Chondrocyte (in vitro differentiated cells): ENCODE data around the gene DHX38. TPM values are rescaled to one million over a fixed set of nuclear protein-coding genes. Genes with fewer than 3 reads are reported as not detected.

ENCODE experiments used
- DNase-seq: peaks from one replicate; pipeline ENCODE4 v3.0.0; 2021; ENCODE audit warnings: mixed read lengths, low spot score
- H3K27ac Mint-ChIP-seq: one replicate; pipeline ENCODE4 v1.8.0; 2021; ENCODE audit warnings: mild to moderate bottlenecking, moderate library complexity, mixed read lengths; ENCODE audit not compliant: unreplicated experiment
- H3K27me3 Mint-ChIP-seq: 2 replicates; pipeline ENCODE4 v1.8.0; 2021; ENCODE audit warnings: low read depth, mixed read lengths
- H3K36me3 Mint-ChIP-seq: 2 replicates; pipeline ENCODE4 v1.8.0; 2021; ENCODE audit warnings: low read depth, mixed read lengths
- H3K4me1 Mint-ChIP-seq: 2 replicates; pipeline ENCODE4 v1.8.0; 2021; ENCODE audit warnings: low read depth, mild to moderate bottlenecking, mixed read lengths
- H3K4me3 Mint-ChIP-seq: one replicate; pipeline ENCODE4 v1.8.0; 2021; ENCODE audit warnings: mild to moderate bottlenecking, moderate library complexity, mixed read lengths; ENCODE audit not compliant: unreplicated experiment
- H3K9me3 Mint-ChIP-seq: 2 replicates; pipeline ENCODE4 v1.8.0; 2021; ENCODE audit warnings: low read depth, mixed read lengths
- total RNA-seq: library from RNA; stranded (reverse); gene quantifications from 3 replicates; pipeline ENCODE4 v1.2.1, GENCODE V29; 2021
- TF ChIP-seq, protein P1 (sequence below): fragments of 200-600 bp; sonication (generic); IDR thresholded peaks from 2 replicates; pipeline ENCODE4 v1.5.0; 2021; ENCODE audit warnings: antibody characterized with exemption, mild to moderate bottlenecking, moderate library complexity

The DHX38 gene
- total RNA-seq, 1 donor from 2014 or later = 44.9 TPM

DNA sequence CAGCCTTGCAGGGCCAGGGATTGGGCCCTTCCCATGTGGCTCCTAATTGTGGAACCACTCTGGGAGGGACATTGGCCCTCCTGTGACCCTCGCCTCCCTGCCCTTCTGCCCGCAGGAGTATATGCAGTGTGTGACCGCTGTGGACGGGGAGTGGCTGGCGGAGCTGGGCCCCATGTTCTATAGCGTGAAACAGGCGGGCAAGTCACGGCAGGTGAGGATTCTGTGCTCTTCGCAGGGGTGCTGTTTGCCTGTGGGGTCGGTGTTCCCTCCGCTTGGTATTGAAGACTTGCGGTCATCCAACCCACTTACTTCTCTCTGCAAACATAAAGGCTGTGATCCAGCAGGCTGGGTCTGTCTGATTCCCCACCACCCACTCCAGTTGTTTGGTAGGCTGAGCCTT, 15.7 kb downstream of the DHX38 start:
- no peak for DNase-seq
- peaks cover 62% of the 10 kb centered on the region for H3K36me3 Mint-ChIP-seq
- H3K4me1 Mint-ChIP-seq = no peaks in the 10 kb centered on the region

DNA sequence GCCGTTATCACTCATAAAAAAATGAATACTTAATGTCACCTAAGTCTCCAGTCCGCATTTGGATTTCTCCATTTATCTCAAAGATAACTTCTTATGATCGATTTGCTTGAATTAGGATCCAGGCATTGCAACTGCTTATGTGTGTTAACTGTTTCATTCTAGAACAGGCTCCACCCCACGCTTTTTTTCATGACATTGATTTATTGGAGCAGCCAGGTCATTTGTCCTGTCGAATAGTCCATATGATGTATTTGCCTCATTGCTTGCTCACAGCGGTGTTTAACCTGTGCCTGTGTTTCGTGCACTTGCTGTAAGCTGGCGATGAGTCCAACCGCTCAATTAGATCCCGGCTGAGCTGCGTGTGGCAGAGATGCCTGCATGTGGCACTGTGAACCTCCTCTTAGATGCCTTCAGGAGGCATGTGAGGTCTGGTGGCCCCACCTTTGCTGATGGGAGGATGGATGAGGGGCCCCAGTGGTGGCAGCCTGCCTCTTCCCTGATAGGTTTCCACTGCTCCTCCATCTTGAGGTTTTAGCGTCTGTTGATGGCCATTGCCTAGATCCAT, 16.4 kb downstream of the DHX38 start:
- TF ChIP-seq, protein P1, sequence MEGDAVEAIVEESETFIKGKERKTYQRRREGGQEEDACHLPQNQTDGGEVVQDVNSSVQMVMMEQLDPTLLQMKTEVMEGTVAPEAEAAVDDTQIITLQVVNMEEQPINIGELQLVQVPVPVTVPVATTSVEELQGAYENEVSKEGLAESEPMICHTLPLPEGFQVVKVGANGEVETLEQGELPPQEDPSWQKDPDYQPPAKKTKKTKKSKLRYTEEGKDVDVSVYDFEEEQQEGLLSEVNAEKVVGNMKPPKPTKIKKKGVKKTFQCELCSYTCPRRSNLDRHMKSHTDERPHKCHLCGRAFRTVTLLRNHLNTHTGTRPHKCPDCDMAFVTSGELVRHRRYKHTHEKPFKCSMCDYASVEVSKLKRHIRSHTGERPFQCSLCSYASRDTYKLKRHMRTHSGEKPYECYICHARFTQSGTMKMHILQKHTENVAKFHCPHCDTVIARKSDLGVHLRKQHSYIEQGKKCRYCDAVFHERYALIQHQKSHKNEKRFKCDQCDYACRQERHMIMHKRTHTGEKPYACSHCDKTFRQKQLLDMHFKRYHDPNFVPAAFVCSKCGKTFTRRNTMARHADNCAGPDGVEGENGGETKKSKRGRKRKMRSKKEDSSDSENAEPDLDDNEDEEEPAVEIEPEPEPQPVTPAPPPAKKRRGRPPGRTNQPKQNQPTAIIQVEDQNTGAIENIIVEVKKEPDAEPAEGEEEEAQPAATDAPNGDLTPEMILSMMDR = no peak
- Mint-ChIP-seq H3K4me1 (no peaks in the 10 kb centered on the region), H3K36me3 (peaks cover 59% of the 10 kb centered on the region), H3K9me3 (peaks cover 6% of the 10 kb centered on the region), H3K27ac (no peak overlapping the region), H3K27me3 (no peaks in the 10 kb centered on the region), H3K4me3 (no peak overlapping the region)
- no peak for DNase-seq

More for the DNA sequence above, 15.7 kb downstream of the DHX38 start:
- Mint-ChIP-seq H3K27ac (no peak overlapping the region), H3K4me3 (no peak overlapping the region), H3K27me3 (no peaks in the 10 kb centered on the region), H3K9me3 (no peaks in the 10 kb centered on the region)
- TF ChIP-seq, protein P1 = no peak

DNA sequence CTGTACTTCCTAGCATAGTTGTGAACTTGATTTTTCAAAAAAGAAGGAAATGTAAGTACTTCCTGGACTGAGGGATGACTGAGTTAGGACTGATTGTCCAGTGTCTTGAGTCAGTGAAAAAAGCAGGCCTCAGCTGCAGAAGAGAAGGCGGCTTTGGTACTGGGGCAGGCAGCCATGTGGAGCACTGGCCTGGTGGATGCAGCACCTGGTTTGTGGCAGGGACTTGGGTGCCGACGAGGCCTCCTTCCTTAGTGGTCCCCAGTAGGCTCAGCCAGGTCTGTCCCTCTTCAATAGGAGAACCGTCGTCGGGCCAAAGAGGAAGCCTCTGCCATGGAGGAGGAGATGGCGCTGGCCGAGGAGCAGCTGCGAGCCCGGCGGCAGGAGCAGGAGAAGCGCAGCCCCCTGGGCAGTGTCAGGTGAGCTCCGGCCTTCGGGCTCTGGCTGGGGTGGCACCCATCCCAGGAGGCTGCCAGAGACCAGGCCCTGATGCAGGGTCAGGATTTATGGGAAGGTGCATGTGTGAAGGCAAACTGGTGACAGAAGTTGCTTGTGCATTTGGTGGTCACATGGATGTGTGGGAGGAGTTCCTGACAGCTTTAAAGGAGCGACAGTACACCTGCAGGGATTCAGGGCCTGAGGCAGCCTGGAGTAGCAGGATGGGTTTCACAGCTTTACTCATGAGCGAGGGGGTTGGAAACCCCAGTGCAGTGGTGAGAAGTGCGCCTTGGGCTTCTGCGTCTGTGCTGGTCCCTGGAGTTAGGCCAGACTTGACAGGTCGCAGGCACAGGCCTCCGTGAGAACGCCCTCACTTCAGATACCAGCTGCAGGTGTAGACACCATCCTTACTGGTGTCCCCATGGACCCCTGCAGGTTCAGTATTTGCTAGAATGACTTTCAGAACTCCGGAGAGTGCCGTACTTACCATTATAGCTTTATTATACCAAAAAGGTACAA, 17.3 kb downstream of the DHX38 start:
- TF ChIP-seq, protein P1 = no peak
- H3K4me3 Mint-ChIP-seq = no peak overlapping the region
- no peak overlapping the region for H3K27ac Mint-ChIP-seq
- no peaks in the 10 kb centered on the region for H3K4me1 Mint-ChIP-seq
- H3K9me3 Mint-ChIP-seq = peaks cover 9% of the 10 kb centered on the region
- no peak for DNase-seq
- no peaks in the 10 kb centered on the region for H3K27me3 Mint-ChIP-seq
- peaks cover 53% of the 10 kb centered on the region for H3K36me3 Mint-ChIP-seq

DNA sequence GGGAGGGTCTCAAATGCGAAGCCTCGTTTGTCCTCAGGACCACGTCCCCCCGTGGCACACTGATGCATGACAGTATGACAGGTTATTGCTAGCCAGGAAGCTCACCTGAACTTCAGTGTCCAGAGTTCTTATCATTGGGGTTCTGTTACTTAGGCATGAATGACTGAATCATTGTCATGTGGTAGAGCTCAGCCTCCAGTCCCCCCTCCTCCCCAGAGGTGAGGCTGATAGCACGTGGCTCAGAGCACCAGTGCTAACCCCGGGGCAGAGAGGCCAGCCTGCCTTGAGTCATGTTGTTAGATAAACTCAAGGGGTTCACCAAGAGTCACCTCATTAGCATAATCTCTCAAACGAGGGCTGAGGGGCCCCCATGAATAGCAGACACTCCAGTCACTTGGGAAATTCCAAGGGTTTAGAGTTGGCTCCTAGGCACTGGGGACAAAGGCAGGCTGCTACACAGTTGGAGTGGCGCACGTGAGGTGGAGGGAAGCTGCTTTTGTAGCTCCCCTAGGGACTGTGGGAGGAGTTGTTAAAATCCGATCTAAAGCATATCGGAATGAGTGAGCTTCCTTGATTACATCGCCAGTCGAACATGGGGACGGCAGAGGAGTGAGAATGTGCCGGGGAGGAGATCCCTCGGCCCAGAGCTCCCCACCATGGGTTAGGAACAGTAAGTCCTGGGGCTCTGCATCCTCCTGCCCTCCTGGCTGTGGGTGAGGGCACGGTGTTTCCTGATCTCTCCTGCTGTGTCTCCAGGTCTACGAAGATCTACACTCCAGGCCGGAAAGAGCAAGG, 18.2 kb downstream of the DHX38 start:
- H3K4me3 Mint-ChIP-seq = no peak overlapping the region
- H3K9me3 Mint-ChIP-seq = peaks cover 9% of the 10 kb centered on the region
- TF ChIP-seq, protein P1 = no peak
- H3K4me1 Mint-ChIP-seq = no peaks in the 10 kb centered on the region
- no peak for DNase-seq
- H3K36me3 Mint-ChIP-seq = peaks cover 48% of the 10 kb centered on the region
- no peak overlapping the region for H3K27ac Mint-ChIP-seq
- H3K27me3 Mint-ChIP-seq = no peaks in the 10 kb centered on the region

DNA sequence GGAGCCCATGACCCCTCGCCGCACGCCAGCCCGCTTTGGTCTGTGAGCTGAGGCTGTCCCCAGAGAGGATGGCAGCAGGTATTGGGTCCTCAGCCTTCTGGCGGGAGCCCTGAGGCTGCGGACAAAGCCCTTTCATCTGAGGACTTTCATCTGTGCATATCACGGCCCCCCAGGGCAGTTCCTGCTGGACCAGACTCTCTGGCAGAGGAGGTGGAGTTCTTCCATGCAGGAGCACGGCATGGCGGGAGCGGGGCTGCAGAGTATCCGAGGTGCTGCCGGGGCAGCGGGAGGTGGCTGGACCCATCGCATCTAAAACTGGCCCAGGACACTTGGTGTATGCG, 18.8 kb downstream of the DHX38 start:
- Mint-ChIP-seq H3K4me3 (no peak overlapping the region), H3K4me1 (no peaks in the 10 kb centered on the region), H3K9me3 (peaks cover 9% of the 10 kb centered on the region), H3K27ac (no peak overlapping the region), H3K36me3 (peaks cover 44% of the 10 kb centered on the region), H3K27me3 (no peaks in the 10 kb centered on the region)
- no peak for DNase-seq
- TF ChIP-seq, protein P1 = no peak
